GM10266 (cell line): Measurements from ENCODE around the gene F2RL1.
A peak's percentile ranks its signal among the peaks of the same experiment; 100 is the strongest.

Experiments used
- DNase-seq: peaks from one replicate; pipeline ENCODE4 v3.0.0; 2012; ENCODE audit errors: extremely low spot score
- CTCF ChIP-seq: IDR thresholded peaks from 2 replicates; pipeline ENCODE4 v1.5.1; 2012; ENCODE audit warnings: mild to moderate bottlenecking, low read depth; ENCODE audit not compliant: control insufficient read depth, insufficient read depth; ENCODE audit errors: missing control alignments

F2RL1 gene

GRCh38 chr5:76867038-76867437 is 48.2 kb downstream of the F2RL1 start:
- no peak for TF ChIP-seq CTCF
- DNase-seq: no peak

GRCh38 chr5:76867827-76868693 is 49.2 kb downstream of the F2RL1 start:
- peak; percentile 84 for TF ChIP-seq CTCF
- peak; percentile 57 for DNase-seq

GRCh38 chr5:76870046-76870445 is 51.2 kb downstream of the F2RL1 start:
- TF ChIP-seq CTCF: no peak
- DNase-seq: no peak

GRCh38 chr5:76874088-76874581 is 55.3 kb downstream of the F2RL1 start:
- no peak for TF ChIP-seq CTCF
- no peak for DNase-seq
